SH-SY5Y (cell line): Measurements from ENCODE around the gene PPP3R2.

Experiments
- GATA2 ChIP-seq: IDR thresholded peaks from 2 replicates; pipeline ENCODE4 v1.6.1; 2011; ENCODE audit warnings: mild to moderate bottlenecking, low read depth, low read length
- GATA3 ChIP-seq: IDR thresholded peaks from 2 replicates; pipeline ENCODE4 v1.6.1; 2011; ENCODE audit warnings: low read depth, mild to moderate bottlenecking, low read length, moderate library complexity

The PPP3R2 gene

DNA sequence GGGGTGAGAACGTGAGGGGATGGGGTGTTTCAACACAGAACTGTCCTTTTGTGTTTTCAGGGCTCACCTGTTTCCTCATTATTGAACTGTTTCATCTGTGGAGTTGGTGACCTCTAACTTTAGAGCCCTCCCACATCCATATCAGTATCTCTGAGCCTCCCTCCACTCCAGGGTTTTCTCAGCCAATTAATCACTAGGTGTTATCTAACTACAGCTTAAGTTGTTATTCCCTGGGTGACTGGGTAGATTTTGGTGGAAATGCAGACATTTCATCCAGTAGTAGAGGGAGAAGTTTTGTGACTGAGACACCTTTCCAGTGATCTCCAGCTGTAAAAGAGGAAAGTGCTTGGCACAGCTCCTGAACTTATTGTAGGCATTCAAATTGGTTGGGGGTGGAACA lies 23.7 kb downstream of the PPP3R2 start:
- no peak for TF ChIP-seq GATA2
- no peak for TF ChIP-seq GATA3

DNA sequence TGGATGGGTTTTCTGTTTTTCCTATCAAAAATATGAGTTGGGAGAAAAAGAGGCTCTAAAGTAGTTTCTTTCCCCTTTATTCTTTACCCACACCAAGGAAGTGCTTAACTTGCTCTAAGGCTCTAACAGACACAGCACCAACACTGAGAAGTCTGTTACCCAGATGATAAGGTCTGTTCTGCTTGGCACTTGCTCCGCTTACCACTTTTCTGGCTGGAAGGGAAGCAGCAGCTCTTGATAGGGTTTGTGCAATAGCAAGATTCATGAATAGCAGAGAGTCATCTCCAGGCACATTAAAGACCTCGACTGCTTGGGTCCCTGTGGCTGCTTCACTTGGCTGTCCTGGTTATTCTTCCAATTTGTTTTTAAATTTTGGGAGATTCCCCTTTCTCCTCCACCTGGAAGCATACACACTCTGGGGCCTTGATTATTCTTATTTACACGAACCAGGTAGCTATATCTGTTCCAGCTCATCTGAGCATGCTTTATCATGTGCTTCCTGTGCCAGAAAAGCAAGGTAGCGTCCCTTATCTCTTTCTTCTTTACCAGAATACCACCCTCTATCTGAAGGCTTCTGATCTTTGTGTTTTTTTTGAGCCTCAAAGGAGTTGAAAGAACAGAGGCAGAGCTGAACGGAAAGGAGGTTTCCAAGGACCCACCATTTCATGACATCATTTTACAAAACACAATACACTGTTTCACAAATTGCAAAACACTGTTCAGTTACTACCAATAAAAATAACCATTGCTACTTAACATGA lies 24.8 kb downstream of the PPP3R2 start:
- TF ChIP-seq GATA3, result no peak
- TF ChIP-seq GATA2, result no peak

DNA sequence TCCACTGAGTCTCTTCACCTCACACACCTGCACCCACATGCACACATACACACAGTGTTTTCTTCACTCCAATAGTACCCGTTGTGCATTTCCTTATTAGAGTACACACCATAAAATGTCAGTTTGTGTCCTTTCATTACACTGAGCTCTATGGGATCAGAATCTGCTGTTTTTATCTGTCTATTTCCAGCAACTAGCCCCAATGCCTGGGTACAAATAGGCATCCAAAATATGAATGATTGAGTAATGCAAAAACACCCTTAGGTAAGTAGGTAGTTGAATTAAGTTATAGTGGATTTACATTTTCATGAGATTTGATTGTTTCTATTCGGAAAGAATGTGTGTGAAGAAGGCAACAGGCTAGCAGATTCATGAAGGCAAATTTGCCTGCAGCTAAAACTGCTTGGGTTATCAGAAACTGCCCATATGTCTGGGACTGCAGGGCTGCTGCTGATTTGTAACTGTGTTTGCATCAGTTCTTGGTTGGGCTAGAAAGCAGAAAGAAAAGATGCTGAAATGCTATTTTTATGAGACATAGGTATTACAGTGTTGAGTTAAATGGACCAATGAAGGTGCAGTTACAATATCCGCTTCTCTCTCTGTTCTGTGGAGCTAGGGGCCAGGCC lies 26.9 kb downstream of the PPP3R2 start:
- no peak for TF ChIP-seq GATA2

DNA sequence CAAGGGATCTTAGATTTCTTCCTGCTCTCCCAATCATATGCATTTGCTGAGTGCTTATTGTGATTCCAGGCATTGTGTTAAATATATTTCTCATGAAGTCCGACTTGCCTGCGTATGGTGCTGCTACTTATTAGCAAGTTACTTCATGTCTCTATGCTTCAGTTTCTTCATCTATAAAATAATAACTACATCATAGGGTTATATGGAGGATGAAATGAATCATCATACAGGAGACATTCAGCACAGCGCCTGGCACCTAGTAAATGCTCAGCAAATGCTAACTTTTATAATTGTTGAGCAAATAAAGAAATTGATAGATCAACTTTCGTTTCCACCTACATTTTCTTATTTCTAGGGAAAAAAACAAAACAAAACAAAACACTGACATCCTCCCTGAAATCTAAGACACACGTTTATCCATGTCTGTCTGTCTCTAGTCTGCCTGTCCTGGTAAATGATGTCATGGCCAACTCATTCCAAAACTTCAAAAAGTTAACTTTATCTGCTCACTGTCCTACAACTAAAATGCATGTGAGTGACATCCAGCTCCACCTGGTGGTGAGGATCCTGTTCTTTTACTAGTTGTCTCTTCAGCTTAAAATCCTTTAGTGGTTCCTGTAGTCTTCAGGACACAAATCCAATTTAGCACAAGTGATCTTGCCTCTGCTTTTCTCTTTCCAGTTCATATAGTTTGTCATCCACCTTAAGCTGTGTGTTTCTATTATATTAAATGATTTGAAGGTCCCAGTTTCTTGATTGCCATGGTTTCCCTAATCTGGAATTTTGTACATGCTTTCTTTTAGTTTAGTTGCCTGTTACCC lies 27.7 kb downstream of the PPP3R2 start:
- TF ChIP-seq GATA2 (no peak), GATA3 (no peak)

DNA sequence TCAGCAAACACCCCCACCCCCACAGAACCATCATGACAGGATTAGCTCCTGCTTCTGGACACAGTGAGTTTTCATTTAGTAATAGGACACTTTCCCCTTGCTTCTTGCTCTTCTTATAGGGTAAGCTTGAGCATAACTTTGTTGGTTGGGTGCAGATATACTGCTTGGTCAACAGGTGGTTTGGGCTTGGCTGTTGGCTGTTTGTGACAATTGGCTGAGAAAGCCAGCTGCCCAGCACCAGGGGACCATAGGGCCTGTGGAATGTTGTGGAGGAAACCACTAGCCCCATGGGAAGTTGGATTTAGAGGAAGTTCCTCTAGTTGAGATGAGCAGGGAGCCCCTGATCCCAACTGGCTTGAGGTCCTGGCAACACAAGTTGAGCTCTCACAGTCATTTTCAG lies 30.5 kb downstream of the PPP3R2 start:
- TF ChIP-seq GATA2, result no peak
- TF ChIP-seq GATA3, result no peak

DNA sequence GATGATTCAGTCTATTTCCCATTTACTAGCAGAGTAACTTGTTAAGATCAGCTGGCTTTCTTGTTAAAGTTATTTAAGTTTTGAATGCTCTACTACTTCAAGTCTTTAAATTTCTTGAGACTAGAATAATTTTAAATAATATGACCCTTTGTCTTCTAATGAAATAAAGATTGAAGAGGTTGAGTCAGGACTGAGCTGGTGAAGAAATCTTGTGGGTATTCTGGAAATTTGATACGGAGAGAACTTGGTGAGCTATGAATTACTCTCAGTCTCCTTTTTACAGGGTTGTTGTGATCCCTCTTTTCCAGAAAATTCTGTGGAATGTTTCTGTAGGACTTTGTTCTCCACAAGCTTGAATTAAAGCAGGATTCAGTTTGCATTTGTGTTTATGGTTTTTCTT lies 31.8 kb downstream of the PPP3R2 start:
- TF ChIP-seq GATA2 (no peak), GATA3 (no peak)

DNA sequence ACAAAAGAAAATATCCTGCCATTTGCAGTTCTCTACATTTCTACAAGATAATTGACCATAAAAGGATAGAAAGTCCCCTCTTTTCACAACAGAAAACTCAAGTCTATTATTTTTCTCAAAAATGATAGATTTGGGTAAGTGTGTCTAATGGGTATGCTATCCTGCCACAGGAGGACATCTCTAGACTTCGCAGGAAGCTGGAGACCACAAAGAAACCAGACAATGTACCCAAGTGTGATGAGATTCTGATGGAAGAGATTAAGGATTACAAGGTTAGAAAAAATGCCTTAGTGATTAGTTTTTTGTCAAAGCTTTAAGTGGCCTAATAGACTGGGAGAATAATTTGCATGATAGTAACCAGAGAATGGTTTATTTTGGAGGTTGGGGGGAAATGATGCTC lies 33.0 kb downstream of the PPP3R2 start:
- TF ChIP-seq GATA2 (no peak), GATA3 (no peak)

DNA sequence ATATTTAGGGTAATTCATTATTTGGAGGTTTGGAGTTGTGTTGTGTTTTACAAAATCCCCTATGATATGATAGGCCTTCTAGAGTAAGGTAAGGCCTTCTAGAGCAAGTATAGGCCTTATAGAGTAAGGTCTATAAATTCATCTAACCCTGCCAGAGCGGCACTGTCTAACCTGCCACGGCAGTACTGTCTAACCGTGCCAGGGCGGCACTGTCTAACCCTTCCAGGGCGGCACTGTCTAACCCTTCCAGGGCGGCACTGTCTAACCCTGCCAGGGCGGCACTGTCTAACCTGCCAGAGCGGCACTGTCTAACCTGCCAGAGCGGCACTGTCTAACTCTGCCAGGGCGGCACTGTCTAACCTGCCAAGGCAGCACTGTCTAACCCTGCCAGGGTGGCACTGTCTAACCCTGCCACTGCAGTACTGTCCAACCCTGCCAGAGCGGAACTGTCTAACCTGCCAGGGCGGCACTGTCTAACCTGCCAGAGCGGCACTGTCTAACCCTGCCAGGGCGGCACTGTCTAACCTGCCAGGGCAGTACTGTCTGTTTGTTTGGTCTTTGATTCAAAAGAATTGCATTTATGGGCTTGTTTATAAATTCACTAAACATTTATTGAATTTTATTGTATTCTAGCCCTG lies 51.6 kb downstream of the PPP3R2 start:
- no peak for TF ChIP-seq GATA3
- TF ChIP-seq GATA2, result no peak
